ENCODE data around the gene SPIRE2.
"Not testable (repeated sequence)": the region's sequence is repeated elsewhere in the genome, so short reads cannot be mapped to it uniquely, and the experiment has no call there.

The SPIRE2 gene

DNA sequence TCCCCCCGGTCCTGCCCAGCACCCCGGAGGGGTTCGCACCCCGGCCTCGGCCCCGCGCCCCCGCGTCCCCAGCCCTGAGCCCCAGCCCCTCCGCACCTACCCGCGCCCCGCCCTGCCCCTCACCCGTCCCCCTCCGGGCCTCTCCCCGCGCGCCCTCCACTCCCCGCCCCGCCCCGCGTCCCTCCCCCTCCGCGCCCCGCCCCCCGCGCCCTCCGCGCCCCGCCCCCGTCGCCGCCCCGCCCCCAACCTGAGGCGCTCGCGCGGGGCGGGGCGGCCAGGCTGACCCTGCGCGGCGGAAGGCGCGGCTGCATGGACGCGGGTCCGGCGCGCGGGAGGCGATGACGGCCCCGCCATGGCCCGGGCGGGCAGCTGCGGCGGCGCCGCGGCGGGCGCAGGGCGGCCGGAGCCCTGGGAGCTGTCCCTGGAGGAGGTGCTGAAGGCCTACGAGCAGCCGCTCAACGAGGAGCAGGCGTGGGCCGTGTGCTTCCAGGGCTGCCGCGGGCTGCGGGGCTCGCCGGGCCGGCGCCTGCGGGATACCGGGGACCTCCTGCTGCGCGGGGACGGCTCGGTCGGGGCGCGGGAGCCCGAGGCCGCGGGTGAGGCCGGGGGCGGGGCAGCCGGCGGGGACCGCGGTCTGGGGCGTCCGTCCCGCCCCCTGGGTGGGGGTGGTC is at the start of gene SPIRE2:
Gene SPIRE2, plus strand, starts transcription at position 277 of the 671 bp plus-strand sequence. Its CDS starts 76 bp downstream, at position 353.
- Mint-ChIP-seq H3K36me3 (ENCODE audit: insufficient read depth) (no peaks in the 10 kb centered on the region), H3K4me3 (peak within 1 kb of the TSS; percentile 41), H3K9me3 (no peaks in the 10 kb centered on the region), H3K4me1 (peaks cover 11% of the 10 kb centered on the region), H3K27me3 (no peaks in the 10 kb centered on the region), H3K27ac (ENCODE audit: low read depth) (no peak within 1 kb of the TSS)
- DNase-seq (ENCODE audit: low spot score in 2 of 2) (peak; percentile 62), ATAC-seq (replicated peaks; ENCODE audit: extremely low read depth, poor library complexity, severe bottlenecking) (peak; percentile 97)

DNA sequence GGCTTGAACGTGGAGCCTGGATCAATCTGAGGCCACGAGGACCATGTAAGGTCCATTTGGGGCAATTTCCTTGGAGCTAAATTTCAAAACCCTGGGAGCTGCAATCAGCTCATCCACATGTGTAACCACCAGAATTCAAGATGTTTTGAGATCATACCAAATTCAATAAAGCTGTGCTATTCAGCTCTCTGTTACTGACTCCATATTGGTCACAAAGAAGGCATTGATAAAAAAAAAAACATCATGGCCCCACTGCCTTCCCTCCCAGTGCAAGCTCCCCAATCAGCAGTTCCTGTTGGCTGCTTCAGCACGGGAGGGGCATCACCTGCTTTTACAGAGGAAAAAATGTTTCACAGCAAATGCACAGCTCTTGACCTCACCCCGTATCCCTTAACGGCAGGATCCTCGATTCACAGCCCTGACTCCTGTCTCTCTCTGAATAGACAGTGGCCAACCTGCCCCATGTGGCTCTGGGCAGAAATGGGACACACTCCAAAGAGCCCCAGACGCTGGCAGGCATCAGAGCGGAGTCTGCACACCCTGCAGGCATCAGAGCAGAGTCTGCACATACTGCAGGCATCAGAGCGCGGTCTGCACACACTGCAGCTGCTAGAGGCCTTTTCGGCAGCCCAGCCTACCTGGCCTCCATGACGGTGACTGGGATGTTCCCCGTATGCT is 48.9 kb upstream of the SPIRE2 start:
- Mint-ChIP-seq H3K36me3 (ENCODE audit: insufficient read depth) (peaks cover 10% of the 10 kb centered on the region), H3K27me3 (no peaks in the 10 kb centered on the region), H3K9me3 (no peaks in the 10 kb centered on the region), H3K27ac (ENCODE audit: low read depth) (no peak overlapping the region), H3K4me1 (peaks cover 9% of the 10 kb centered on the region), H3K4me3 (no peak overlapping the region)
- DNase-seq (ENCODE audit: low spot score in 2 of 2) (no peak), ATAC-seq (replicated peaks; ENCODE audit: extremely low read depth, poor library complexity, severe bottlenecking) (no peak)

GRCh38 chr16:89779909-89780305 is 48.4 kb upstream of the SPIRE2 start:
- Mint-ChIP-seq H3K4me1 (peaks cover 15% of the 10 kb centered on the region), H3K36me3 (ENCODE audit: insufficient read depth) (peaks cover 15% of the 10 kb centered on the region), H3K27ac (ENCODE audit: low read depth) (no peak overlapping the region), H3K4me3 (no peak overlapping the region), H3K27me3 (no peaks in the 10 kb centered on the region), H3K9me3 (no peaks in the 10 kb centered on the region)
- DNase-seq (ENCODE audit: low spot score in 2 of 2) = no peak
- ATAC-seq (replicated peaks; ENCODE audit: extremely low read depth, poor library complexity, severe bottlenecking) = no peak

DNA sequence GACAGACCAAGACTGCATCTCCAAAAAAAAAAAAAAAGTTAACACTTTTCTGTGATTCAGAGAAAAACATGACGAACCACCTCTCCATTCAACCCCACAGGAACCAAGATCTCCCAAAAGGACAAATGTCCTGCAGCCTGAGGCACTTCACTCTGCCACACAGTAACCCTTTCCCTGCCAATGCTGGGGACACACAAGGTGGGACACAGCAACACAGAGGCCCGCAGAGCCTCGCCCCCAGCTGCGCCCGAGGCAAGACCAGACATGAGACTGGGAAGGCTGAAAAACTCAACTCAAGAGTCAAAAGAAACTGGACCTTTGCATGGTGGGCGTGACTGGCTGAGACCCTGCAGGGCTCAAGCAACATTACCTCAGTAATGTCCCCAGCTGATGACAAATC is 45.8 kb upstream of the SPIRE2 start:
- Mint-ChIP-seq H3K36me3 (ENCODE audit: insufficient read depth) (peaks cover 17% of the 10 kb centered on the region), H3K4me3 (no peak overlapping the region), H3K27me3 (no peaks in the 10 kb centered on the region), H3K4me1 (peaks cover 29% of the 10 kb centered on the region), H3K27ac (ENCODE audit: low read depth) (peak overlapping the region; percentile 97), H3K9me3 (no peaks in the 10 kb centered on the region)
- DNase-seq (ENCODE audit: low spot score in 2 of 2) = no peak
- ATAC-seq (replicated peaks; ENCODE audit: extremely low read depth, poor library complexity, severe bottlenecking) = no peak

GRCh38 chr16:89783952-89784351 is 44.3 kb upstream of the SPIRE2 start:
- not testable (repeated sequence) for ATAC-seq (replicated peaks; ENCODE audit: extremely low read depth, poor library complexity, severe bottlenecking); H3K9me3 Mint-ChIP-seq; DNase-seq (ENCODE audit: low spot score in 2 of 2); H3K27me3 Mint-ChIP-seq
- Mint-ChIP-seq H3K36me3 (ENCODE audit: insufficient read depth) (peaks cover 17% of the 10 kb centered on the region), H3K4me3 (peak overlapping the region; percentile 65), H3K27ac (ENCODE audit: low read depth) (peak overlapping the region; percentile 97), H3K4me1 (peaks cover 29% of the 10 kb centered on the region)

GRCh38 chr16:89784406-89784805 is 43.9 kb upstream of the SPIRE2 start:
- ATAC-seq (replicated peaks; ENCODE audit: extremely low read depth, poor library complexity, severe bottlenecking) = peak; percentile 92
- peak overlapping the region; percentile 97 for H3K27ac Mint-ChIP-seq (ENCODE audit: low read depth)

GRCh38 chr16:89785523-89786155 is 42.6 kb upstream of the SPIRE2 start:
- Mint-ChIP-seq H3K4me3 (peak overlapping the region; percentile 65), H3K27me3 (no peaks in the 10 kb centered on the region), H3K4me1 (peaks cover 29% of the 10 kb centered on the region), H3K27ac (ENCODE audit: low read depth) (peak overlapping the region; percentile 97), H3K9me3 (no peaks in the 10 kb centered on the region), H3K36me3 (ENCODE audit: insufficient read depth) (peaks cover 17% of the 10 kb centered on the region)
- DNase-seq (ENCODE audit: low spot score in 2 of 2) (peak; percentile 44 to 74), ATAC-seq (replicated peaks; ENCODE audit: extremely low read depth, poor library complexity, severe bottlenecking) (peak; percentile 62)

More at GRCh38 chr16:89784406-89784805, 43.9 kb upstream of the SPIRE2 start:
- peak in 1 of 2 donors; percentile 61 for DNase-seq (ENCODE audit: low spot score in 2 of 2)
- H3K4me3 Mint-ChIP-seq = peak overlapping the region; percentile 65
- H3K36me3 Mint-ChIP-seq (ENCODE audit: insufficient read depth) = peaks cover 17% of the 10 kb centered on the region
- no peaks in the 10 kb centered on the region for H3K27me3 Mint-ChIP-seq
- H3K4me1 Mint-ChIP-seq = peaks cover 29% of the 10 kb centered on the region
- no peaks in the 10 kb centered on the region for H3K9me3 Mint-ChIP-seq

GRCh38 chr16:89786474-89787364 is 41.6 kb upstream of the SPIRE2 start:
- H3K27me3 Mint-ChIP-seq = no peaks in the 10 kb centered on the region
- DNase-seq (ENCODE audit: low spot score in 2 of 2) = no peak
- peaks cover 14% of the 10 kb centered on the region for H3K36me3 Mint-ChIP-seq (ENCODE audit: insufficient read depth)
- peak overlapping the region; percentile 97 for H3K27ac Mint-ChIP-seq (ENCODE audit: low read depth)
- no peak for ATAC-seq (replicated peaks; ENCODE audit: extremely low read depth, poor library complexity, severe bottlenecking)
- H3K4me1 Mint-ChIP-seq = peaks cover 29% of the 10 kb centered on the region
- H3K4me3 Mint-ChIP-seq = no peak overlapping the region
- no peaks in the 10 kb centered on the region for H3K9me3 Mint-ChIP-seq

GRCh38 chr16:89787365-89787805 is 40.9 kb upstream of the SPIRE2 start:
- H3K27ac Mint-ChIP-seq (ENCODE audit: low read depth) = no peak overlapping the region
- H3K4me1 Mint-ChIP-seq = peaks cover 32% of the 10 kb centered on the region
- H3K4me3 Mint-ChIP-seq = no peak overlapping the region
- no peak for ATAC-seq (replicated peaks; ENCODE audit: extremely low read depth, poor library complexity, severe bottlenecking)
- no peaks in the 10 kb centered on the region for H3K27me3 Mint-ChIP-seq
- DNase-seq (ENCODE audit: low spot score in 2 of 2) = no peak
- H3K9me3 Mint-ChIP-seq = no peaks in the 10 kb centered on the region
- peaks cover 15% of the 10 kb centered on the region for H3K36me3 Mint-ChIP-seq (ENCODE audit: insufficient read depth)

DNA sequence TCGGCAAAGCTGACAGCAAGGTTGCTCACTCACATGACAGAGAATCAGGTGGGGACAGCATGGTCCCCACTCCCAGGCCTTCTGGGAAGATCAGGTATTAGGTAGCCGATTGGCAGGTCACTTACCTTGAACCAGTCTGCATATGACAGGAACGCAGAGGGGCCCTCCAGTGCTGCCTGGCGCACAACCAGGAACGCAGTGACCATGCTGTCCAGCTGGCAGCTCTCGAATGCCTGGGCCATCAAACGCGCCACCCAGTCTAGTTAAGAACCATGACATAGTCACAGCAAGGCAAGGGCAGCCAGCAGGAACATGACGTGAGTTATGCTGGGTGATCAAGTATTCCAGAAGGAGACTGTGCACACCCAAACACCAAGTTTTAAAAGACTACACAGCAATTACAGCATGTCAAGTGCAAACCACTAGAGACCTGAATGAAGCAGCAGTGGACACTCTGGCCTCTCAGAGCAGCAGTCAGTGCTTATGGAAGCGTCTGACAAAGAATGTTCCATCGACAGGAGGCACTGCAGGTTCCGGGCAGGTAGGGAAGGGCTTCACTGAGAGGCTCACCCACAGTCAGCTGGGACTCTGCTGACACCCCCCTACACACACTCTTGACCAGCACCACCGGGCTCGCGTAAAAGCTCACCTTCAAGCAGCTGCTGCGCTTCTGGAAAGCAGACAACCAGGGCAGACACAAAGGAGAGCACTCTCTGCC is 36.8 kb upstream of the SPIRE2 start:
- DNase-seq (ENCODE audit: low spot score in 2 of 2) = no peak
- no peak for ATAC-seq (replicated peaks; ENCODE audit: extremely low read depth, poor library complexity, severe bottlenecking)
- no peaks in the 10 kb centered on the region for H3K9me3 Mint-ChIP-seq
- H3K36me3 Mint-ChIP-seq (ENCODE audit: insufficient read depth) = peaks cover 1% of the 10 kb centered on the region
- H3K4me1 Mint-ChIP-seq = peaks cover 16% of the 10 kb centered on the region
- H3K27me3 Mint-ChIP-seq = no peaks in the 10 kb centered on the region
- no peak overlapping the region for H3K4me3 Mint-ChIP-seq
- no peak overlapping the region for H3K27ac Mint-ChIP-seq (ENCODE audit: low read depth)

- H3K36me3 Mint-ChIP-seq (ENCODE audit: insufficient read depth); ATAC-seq (replicated peaks; ENCODE audit: extremely low read depth, poor library complexity, severe bottlenecking): not testable (repeated sequence)
- peak; percentile 36 to 53 for DNase-seq (ENCODE audit: low spot score in 2 of 2)
Observed at GRCh38 chr16:89793092-89793491, 35.2 kb upstream of the SPIRE2 start.

More at GRCh38 chr16:89793092-89793491, 35.2 kb upstream of the SPIRE2 start:
- peaks cover 12% of the 10 kb centered on the region for H3K4me1 Mint-ChIP-seq
- not testable (repeated sequence) for H3K27me3 Mint-ChIP-seq; H3K9me3 Mint-ChIP-seq; H3K27ac Mint-ChIP-seq (ENCODE audit: low read depth); H3K4me3 Mint-ChIP-seq
